WTC11 (cell line): Measurements from ENCODE around the gene USP43. TPM values are rescaled to one million over a fixed set of nuclear protein-coding genes. Genes with fewer than 3 reads are reported as not detected.

ENCODE experiments used
- ATAC-seq: fragments of 200-7000 bp; cut with Tn5 transposase; 2 replicates; pipeline ENCODE4 v1.10.0; 2021; ENCODE audit warnings: mild to moderate bottlenecking, moderate library complexity
- CTCF ChIA-PET: fragments of 300-600 bp; sonication (Branson Sonifier 250); formaldehyde crosslinking; loops from one replicate; lab custom pipeline; 2021; ENCODE audit warnings: antibody characterized with exemption; lab: Charles Lee
- POLR2A ChIA-PET: fragments of 350-600 bp; sonication (Branson Sonifier 250); formaldehyde crosslinking; loops from one replicate; lab custom pipeline; 2021; ENCODE audit warnings: antibody characterized with exemption; lab: Charles Lee
- DNase-seq: peaks from one replicate; pipeline ENCODE4 v3.0.0; 2021; ENCODE audit warnings: low spot score
- H3K27ac Mint-ChIP-seq: 2 replicates; pipeline ENCODE4 v1.8.0; 2021; ENCODE audit warnings: mixed read lengths
- H3K27me3 Mint-ChIP-seq: 2 replicates; pipeline ENCODE4 v1.8.0; 2021; ENCODE audit warnings: low read depth, mild to moderate bottlenecking, moderate library complexity, mixed read lengths
- H3K36me3 Mint-ChIP-seq: 2 replicates; pipeline ENCODE4 v1.8.0; 2021; ENCODE audit warnings: mixed read lengths
- H3K4me1 Mint-ChIP-seq: 2 replicates; pipeline ENCODE4 v1.8.0; 2022; ENCODE audit warnings: mixed read lengths
- H3K4me3 Mint-ChIP-seq: 2 replicates; pipeline ENCODE4 v1.8.0; 2021; ENCODE audit warnings: mild to moderate bottlenecking, moderate library complexity, mixed read lengths
- H3K9me3 Mint-ChIP-seq: 2 replicates; pipeline ENCODE4 v1.8.0; 2021; ENCODE audit warnings: mixed read lengths
- AFF4 ChIP-seq: sonication (generic); formaldehyde crosslinking; IDR thresholded peaks from 2 replicates; pipeline ENCODE4 v1.8.1; 2023; ENCODE audit warnings: mild to moderate bottlenecking, missing genetic modification reagents, borderline replicate concordance
- CDX4 ChIP-seq: fragments of 250-450 bp; sonication (Bioruptor Pico); IDR thresholded peaks from 2 replicates; pipeline ENCODE4 v1.9.0; 2021; ENCODE audit warnings: moderate library complexity, mild to moderate bottlenecking, inconsistent platforms, borderline replicate concordance
- E2F1 ChIP-seq: sonication (generic); formaldehyde crosslinking; IDR thresholded peaks from 2 replicates; pipeline ENCODE4 v1.8.0; 2022; ENCODE audit warnings: mild to moderate bottlenecking, missing genetic modification reagents
- ERG ChIP-seq: fragments of 250-450 bp; sonication (Bioruptor Pico); IDR thresholded peaks from 2 replicates; pipeline ENCODE4 v1.8.0; 2021; ENCODE audit warnings: mild to moderate bottlenecking
- FOXJ3 ChIP-seq: sonication (generic); formaldehyde crosslinking; IDR thresholded peaks from 2 replicates; pipeline ENCODE4 v1.9.0; 2021; ENCODE audit warnings: missing genetic modification reagents, mild to moderate bottlenecking, borderline replicate concordance
- IRF1 ChIP-seq: sonication (generic); formaldehyde crosslinking; IDR thresholded peaks from 2 replicates; pipeline ENCODE4 v1.8.0; 2023; ENCODE audit warnings: missing genetic modification reagents
- MAX ChIP-seq: sonication (generic); formaldehyde crosslinking; IDR thresholded peaks from 2 replicates; pipeline ENCODE4 v1.8.0; 2022; ENCODE audit warnings: mild to moderate bottlenecking, missing genetic modification reagents
- MXD4 ChIP-seq: fragments of 250-450 bp; sonication (Bioruptor Pico); IDR thresholded peaks from 2 replicates; pipeline ENCODE4 v1.8.0; 2021; ENCODE audit warnings: mild to moderate bottlenecking, moderate library complexity, borderline replicate concordance
- NFATC4 ChIP-seq: fragments of 250-450 bp; sonication (Bioruptor Pico); IDR thresholded peaks from 2 replicates; pipeline ENCODE4 v1.9.0; 2021; ENCODE audit warnings: mild to moderate bottlenecking
- PRRX2 ChIP-seq: fragments of 250-450 bp; sonication (Bioruptor Pico); IDR thresholded peaks from 2 replicates; pipeline ENCODE4 v1.8.0; 2021; ENCODE audit warnings: mild to moderate bottlenecking
- SMAD3 ChIP-seq: sonication (generic); formaldehyde crosslinking; IDR thresholded peaks from 2 replicates; pipeline ENCODE4 v1.8.0; 2022; ENCODE audit warnings: missing genetic modification reagents, mild to moderate bottlenecking, borderline replicate concordance
- SMAD4 ChIP-seq: sonication (generic); formaldehyde crosslinking; IDR thresholded peaks from 2 replicates; pipeline ENCODE4 v1.8.0; 2022; ENCODE audit warnings: mild to moderate bottlenecking, missing genetic modification reagents
- SOX15 ChIP-seq: fragments of 250-450 bp; sonication (Bioruptor Pico); IDR thresholded peaks from 2 replicates; pipeline ENCODE4 v1.9.0; 2021; ENCODE audit warnings: mild to moderate bottlenecking
- TCF7 ChIP-seq: sonication (generic); formaldehyde crosslinking; IDR thresholded peaks from 2 replicates; pipeline ENCODE4 v1.8.0; 2022; ENCODE audit warnings: mild to moderate bottlenecking, low read depth, missing genetic modification reagents, moderate library complexity
- USF2 ChIP-seq: sonication (generic); formaldehyde crosslinking; IDR thresholded peaks from 2 replicates; pipeline ENCODE4 v1.8.1; 2023; ENCODE audit warnings: mild to moderate bottlenecking, missing genetic modification reagents, moderate library complexity
- ZBTB43 ChIP-seq: sonication (generic); formaldehyde crosslinking; IDR thresholded peaks from 2 replicates; pipeline ENCODE4 v1.8.1; 2023; ENCODE audit warnings: mild to moderate bottlenecking, missing genetic modification reagents
- ZNF219 ChIP-seq: sonication (generic); formaldehyde crosslinking; IDR thresholded peaks from 2 replicates; pipeline ENCODE4 v1.8.0; 2023; ENCODE audit warnings: missing genetic modification reagents, mild to moderate bottlenecking, borderline replicate concordance
- ZNF416 ChIP-seq: fragments of 250-450 bp; sonication (Bioruptor Pico); IDR thresholded peaks from 2 replicates; pipeline ENCODE4 v1.9.0; 2021; ENCODE audit warnings: mild to moderate bottlenecking, inconsistent platforms
- total RNA-seq: library from RNA; stranded (reverse); gene quantifications from 3 replicates; pipeline ENCODE4 v1.2.3, GENCODE V29; 2021

Gene USP43
- total RNA-seq, 1 experiment from 2014 or later, result 8.6 TPM

- ATAC-seq, result no peak
- Mint-ChIP-seq H3K4me1 (peaks cover 33% of the 10 kb centered on the region), H3K4me3 (no peak overlapping the region), H3K9me3 (peaks cover 13% of the 10 kb centered on the region), H3K27me3 (no peaks in the 10 kb centered on the region), H3K36me3 (peaks cover 22% of the 10 kb centered on the region), H3K27ac (0 out of 2 replicates have a peak overlapping the region, but pooled peaks have one; percentile 33)
- no peak for DNase-seq
- POLR2A ChIA-PET, result no interaction called here
- TF ChIP-seq E2F1 (no peak), NFATC4 (CRISPR knock-in tag) (no peak), PRRX2 (CRISPR knock-in tag) (no peak), AFF4 (no peak), CDX4 (CRISPR knock-in tag) (no peak), ZNF219 (CRISPR knock-in tag) (no peak), SMAD4 (CRISPR knock-in tag) (no peak)
- CTCF ChIA-PET, result interaction anchor here (3.1 kb wide), 1 partner anchor 92 kb away, joined by 11 read pairs; the partner anchor contains the start of gene CFAP52
Observed at GRCh38 chr17:9669551-9670008, 24.3 kb downstream of the USP43 start.

- H3K4me1 Mint-ChIP-seq, result peaks cover 33% of the 10 kb centered on the region
- peaks cover 13% of the 10 kb centered on the region for H3K36me3 Mint-ChIP-seq
- no peak overlapping the region for H3K4me3 Mint-ChIP-seq
- ATAC-seq (no peak), DNase-seq (no peak)
- H3K27ac Mint-ChIP-seq, result peak overlapping the region; percentile 67; the same call in 1 of the 2 replicates
- POLR2A ChIA-PET, result no interaction called here
- CTCF ChIA-PET, result interaction anchor here (3.1 kb wide), 1 partner anchor 93 kb away, joined by 11 read pairs; the partner anchor contains the start of gene CFAP52
- no peaks in the 10 kb centered on the region for H3K27me3 Mint-ChIP-seq
- peaks cover 4% of the 10 kb centered on the region for H3K9me3 Mint-ChIP-seq
- TF ChIP-seq MXD4 (CRISPR knock-in tag) (no peak), SOX15 (CRISPR knock-in tag) (no peak), ZNF416 (CRISPR knock-in tag) (no peak), TCF7 (CRISPR knock-in tag) (no peak), E2F1 (no peak), ERG (CRISPR knock-in tag) (no peak), MAX (CRISPR knock-in tag) (no peak), ZBTB43 (CRISPR knock-in tag) (no peak), SMAD3 (no peak), IRF1 (no peak), FOXJ3 (no peak), PRRX2 (CRISPR knock-in tag) (no peak), USF2 (CRISPR knock-in tag) (no peak)
Observed at GRCh38 chr17:9670596-9670995, 25.3 kb downstream of the USP43 start.
